ENCODE data around the gene DOK1.

DOK1 gene

DNA sequence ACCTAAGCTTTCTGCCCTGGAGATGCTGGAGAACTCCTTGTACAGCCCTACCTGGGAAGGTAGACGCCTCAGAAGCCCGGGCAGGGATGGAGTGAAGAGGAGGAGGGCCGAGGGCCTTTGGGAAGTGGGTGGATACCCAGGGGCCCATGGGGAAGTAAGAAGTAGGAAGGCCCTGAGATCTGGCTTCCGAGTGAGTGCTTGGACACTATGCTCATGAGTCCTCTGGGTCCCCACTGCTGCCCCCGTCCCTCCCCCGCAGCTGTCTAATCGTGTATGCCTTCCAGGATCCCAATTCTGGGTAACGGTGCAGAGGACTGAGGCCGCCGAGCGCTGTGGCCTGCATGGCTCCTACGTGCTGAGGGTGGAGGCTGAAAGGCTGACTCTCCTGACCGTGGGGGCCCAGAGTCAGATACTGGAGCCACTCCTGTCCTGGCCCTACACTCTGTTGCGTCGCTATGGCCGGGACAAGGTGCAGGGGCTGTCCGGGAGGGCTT, 1.1 kb downstream of the DOK1 start:
- H3K4me1 Mint-ChIP-seq: peaks cover 26% of the 10 kb centered on the region
- H3K36me3 Mint-ChIP-seq (ENCODE audit: low read depth): peaks cover 5% of the 10 kb centered on the region
- no peaks in the 10 kb centered on the region for H3K9me3 Mint-ChIP-seq
- peaks cover 26% of the 10 kb centered on the region for H3K27me3 Mint-ChIP-seq (ENCODE audit: low read depth)
- peak overlapping the region; percentile 94 to 96 (median 96) for H3K4me3 Mint-ChIP-seq
- H3K27ac Mint-ChIP-seq: no peak overlapping the region
- TF ChIP-seq, protein P1, sequence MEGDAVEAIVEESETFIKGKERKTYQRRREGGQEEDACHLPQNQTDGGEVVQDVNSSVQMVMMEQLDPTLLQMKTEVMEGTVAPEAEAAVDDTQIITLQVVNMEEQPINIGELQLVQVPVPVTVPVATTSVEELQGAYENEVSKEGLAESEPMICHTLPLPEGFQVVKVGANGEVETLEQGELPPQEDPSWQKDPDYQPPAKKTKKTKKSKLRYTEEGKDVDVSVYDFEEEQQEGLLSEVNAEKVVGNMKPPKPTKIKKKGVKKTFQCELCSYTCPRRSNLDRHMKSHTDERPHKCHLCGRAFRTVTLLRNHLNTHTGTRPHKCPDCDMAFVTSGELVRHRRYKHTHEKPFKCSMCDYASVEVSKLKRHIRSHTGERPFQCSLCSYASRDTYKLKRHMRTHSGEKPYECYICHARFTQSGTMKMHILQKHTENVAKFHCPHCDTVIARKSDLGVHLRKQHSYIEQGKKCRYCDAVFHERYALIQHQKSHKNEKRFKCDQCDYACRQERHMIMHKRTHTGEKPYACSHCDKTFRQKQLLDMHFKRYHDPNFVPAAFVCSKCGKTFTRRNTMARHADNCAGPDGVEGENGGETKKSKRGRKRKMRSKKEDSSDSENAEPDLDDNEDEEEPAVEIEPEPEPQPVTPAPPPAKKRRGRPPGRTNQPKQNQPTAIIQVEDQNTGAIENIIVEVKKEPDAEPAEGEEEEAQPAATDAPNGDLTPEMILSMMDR (IDR thresholded peaks at IDR 0.05; ENCODE audit: unreplicated experiment in 3 of 3): no peak

DNA sequence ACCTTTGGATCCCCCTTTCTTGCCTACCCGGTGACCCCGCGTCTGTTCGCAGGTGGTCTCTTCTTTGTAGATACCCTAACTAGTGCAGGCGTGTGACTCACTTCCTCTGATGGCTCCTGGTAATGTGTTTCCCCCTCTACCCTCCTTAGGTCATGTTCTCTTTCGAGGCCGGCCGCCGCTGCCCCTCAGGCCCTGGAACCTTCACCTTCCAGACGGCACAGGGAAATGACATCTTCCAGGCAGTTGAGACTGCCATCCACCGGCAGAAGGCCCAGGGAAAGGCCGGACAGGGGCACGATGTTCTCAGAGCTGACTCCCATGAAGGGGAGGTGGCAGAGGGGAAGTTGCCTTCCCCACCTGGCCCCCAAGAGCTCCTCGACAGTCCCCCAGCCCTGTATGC, 1.6 kb downstream of the DOK1 start:
- TF ChIP-seq, protein P1 (IDR thresholded peaks at IDR 0.05; ENCODE audit: unreplicated experiment in 3 of 3): no peak
- Mint-ChIP-seq H3K36me3 (ENCODE audit: low read depth) (peaks cover 5% of the 10 kb centered on the region), H3K27ac (no peak overlapping the region), H3K4me1 (peaks cover 25% of the 10 kb centered on the region), H3K9me3 (no peaks in the 10 kb centered on the region), H3K4me3 (peak overlapping the region; percentile 73 to 96 (median 94)), H3K27me3 (ENCODE audit: low read depth) (peaks cover 31% of the 10 kb centered on the region)

DNA sequence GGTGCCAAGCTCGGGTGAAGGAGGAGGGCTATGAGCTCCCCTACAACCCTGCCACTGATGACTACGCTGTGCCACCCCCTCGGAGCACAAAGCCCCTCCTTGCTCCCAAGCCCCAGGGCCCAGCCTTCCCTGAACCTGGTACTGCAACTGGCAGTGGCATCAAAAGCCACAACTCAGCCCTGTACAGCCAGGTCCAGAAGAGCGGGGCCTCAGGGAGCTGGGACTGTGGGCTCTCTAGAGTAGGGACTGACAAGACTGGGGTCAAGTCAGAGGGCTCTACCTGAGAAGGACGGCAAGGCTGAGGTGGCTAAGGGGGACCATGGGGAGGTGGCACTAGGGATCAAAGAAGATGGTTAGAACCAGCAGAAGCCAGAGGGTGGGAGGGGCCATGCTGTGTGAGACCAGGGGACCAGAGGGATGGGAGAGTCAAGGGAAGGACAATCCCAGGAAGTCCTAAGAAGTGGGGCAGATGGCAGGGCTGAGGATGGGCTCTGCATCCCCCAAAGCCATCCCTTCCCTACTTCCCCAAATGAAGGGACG, 2.4 kb downstream of the DOK1 start:
- peak overlapping the region in 2 of 3 experiments; percentile 30 to 96 for H3K4me3 Mint-ChIP-seq
- TF ChIP-seq, protein P1 (IDR thresholded peaks at IDR 0.05; ENCODE audit: unreplicated experiment in 3 of 3): no peak
- peaks cover 39% of the 10 kb centered on the region for H3K27me3 Mint-ChIP-seq (ENCODE audit: low read depth)

DNA sequence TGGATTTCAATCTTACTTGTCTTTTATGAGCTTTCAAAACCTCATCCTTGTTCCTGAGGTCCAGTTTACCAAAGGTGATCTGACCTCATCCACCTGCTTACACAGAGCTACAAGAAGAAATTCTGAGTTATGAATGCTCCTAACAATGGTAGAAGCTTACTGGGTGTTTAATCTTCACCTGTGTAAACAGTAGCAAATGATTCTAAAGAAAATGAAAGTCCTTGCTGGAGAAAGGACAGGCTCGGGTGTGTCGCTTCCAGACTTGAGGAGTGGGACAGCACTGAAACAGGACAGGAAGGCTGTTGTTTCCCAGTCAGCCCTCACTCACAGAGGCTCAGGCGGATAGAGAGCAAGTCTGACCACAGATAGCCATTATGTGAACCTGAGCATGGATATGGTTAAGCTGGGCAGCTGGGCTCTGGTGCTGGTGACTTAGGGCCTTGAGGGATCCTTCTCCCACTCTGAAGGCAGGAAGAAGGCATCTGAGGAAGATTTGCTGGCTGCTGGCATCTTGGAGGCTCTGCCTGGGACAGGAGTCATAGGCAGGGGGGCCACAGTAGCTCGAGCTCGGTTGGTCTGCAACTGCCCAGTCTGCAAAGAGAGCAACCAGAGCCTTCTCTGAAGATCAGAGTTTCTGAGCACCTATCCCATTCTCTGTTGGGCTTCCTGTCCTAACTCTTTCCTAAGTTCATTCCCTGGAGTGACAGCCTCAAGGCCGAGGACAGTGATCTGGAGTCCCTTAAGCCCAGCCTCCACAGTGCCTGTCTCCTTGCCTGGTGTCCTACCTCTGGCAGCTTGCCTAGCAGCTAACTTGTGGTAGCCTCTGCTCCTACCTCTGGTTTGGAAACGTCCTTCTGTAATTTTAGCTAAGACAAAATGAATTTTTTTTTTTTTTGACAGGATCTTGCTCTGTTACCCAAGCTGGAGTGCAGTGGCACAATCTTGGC, 4.0 kb downstream of the DOK1 start:
- no peak overlapping the region for H3K27ac Mint-ChIP-seq
- no peaks in the 10 kb centered on the region for H3K36me3 Mint-ChIP-seq (ENCODE audit: low read depth)
- no peak overlapping the region for H3K4me3 Mint-ChIP-seq
- peaks cover 3% of the 10 kb centered on the region for H3K4me1 Mint-ChIP-seq
- H3K9me3 Mint-ChIP-seq: no peaks in the 10 kb centered on the region
- peaks cover 52% of the 10 kb centered on the region for H3K27me3 Mint-ChIP-seq (ENCODE audit: low read depth)
- TF ChIP-seq, protein P1 (IDR thresholded peaks at IDR 0.05; ENCODE audit: unreplicated experiment in 3 of 3): no peak

More for the DNA sequence above, 2.4 kb downstream of the DOK1 start:
- no peaks in the 10 kb centered on the region for H3K9me3 Mint-ChIP-seq
- peaks cover 17% of the 10 kb centered on the region for H3K4me1 Mint-ChIP-seq
- H3K36me3 Mint-ChIP-seq (ENCODE audit: low read depth): no peaks in the 10 kb centered on the region
- no peak overlapping the region for H3K27ac Mint-ChIP-seq

DNA sequence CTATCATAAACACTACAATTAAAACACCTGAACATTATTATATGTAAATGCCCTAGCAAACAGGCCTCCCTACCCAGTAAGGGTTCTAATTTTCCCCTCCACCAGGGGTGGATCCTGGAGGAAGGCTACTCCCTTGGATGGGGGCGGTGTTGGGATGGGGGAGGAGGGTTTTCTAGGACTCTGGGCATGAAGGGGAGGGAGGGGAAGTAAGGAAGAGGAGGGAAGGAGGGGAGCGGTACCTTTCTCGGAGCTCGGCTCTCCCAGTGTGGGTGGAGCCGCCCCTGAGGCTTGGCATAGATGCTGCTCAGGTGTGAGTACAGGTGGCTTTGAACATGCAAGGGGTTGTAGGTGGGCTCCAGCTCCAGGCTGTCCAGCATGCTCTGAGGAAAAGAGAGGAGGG, 5.4 kb downstream of the DOK1 start:
- peaks cover 66% of the 10 kb centered on the region for H3K27me3 Mint-ChIP-seq (ENCODE audit: low read depth)
- TF ChIP-seq, protein P1 (IDR thresholded peaks at IDR 0.05; ENCODE audit: unreplicated experiment in 3 of 3): no peak
- no peaks in the 10 kb centered on the region for H3K36me3 Mint-ChIP-seq (ENCODE audit: low read depth)
- no peak overlapping the region for H3K4me3 Mint-ChIP-seq
- no peak overlapping the region for H3K27ac Mint-ChIP-seq
- H3K9me3 Mint-ChIP-seq: no peaks in the 10 kb centered on the region
- no peaks in the 10 kb centered on the region for H3K4me1 Mint-ChIP-seq

Measured in nephron (organoid).